ENCODE data around the gene SLC4A3. TPM values are rescaled to one million over a fixed set of nuclear protein-coding genes. Genes with fewer than 3 reads are reported as not detected.

SLC4A3 gene
- total RNA-seq, 4 donors from 2014 or later = 0.34 to 2.1 (median 0.90) TPM

DNA sequence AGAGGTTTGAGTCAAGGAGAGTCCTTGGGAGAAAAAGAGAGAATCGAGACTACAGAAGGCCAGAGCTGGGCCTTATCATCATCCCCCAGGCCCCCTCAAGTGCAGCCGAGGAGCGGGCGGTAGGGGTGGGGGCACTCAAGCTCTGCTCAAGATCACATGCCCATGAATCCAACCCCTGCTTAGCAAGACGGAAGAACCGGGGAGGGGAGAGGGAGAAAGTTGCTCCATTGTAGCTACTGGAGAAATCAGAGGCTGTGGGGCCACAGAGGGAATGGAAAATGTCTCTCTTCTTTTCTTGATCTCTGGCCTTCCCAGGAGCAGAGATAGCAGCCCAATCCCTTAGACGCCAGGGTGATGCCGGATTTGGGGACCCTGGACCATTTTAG lies 14.6 kb downstream of the SLC4A3 start:
- intact Hi-C loops (cut with DNase I; ENCODE audit: low total_unique reads) = no loop called here
- H3K4me3 ChIP-seq (ENCODE audit: low read depth, poor library complexity, severe bottlenecking) = no peak overlapping the region
- 72 to 79% methylated on average over 8 of the region's 8 CpGs for WGBS, 2 donors
- TF ChIP-seq, protein P1, sequence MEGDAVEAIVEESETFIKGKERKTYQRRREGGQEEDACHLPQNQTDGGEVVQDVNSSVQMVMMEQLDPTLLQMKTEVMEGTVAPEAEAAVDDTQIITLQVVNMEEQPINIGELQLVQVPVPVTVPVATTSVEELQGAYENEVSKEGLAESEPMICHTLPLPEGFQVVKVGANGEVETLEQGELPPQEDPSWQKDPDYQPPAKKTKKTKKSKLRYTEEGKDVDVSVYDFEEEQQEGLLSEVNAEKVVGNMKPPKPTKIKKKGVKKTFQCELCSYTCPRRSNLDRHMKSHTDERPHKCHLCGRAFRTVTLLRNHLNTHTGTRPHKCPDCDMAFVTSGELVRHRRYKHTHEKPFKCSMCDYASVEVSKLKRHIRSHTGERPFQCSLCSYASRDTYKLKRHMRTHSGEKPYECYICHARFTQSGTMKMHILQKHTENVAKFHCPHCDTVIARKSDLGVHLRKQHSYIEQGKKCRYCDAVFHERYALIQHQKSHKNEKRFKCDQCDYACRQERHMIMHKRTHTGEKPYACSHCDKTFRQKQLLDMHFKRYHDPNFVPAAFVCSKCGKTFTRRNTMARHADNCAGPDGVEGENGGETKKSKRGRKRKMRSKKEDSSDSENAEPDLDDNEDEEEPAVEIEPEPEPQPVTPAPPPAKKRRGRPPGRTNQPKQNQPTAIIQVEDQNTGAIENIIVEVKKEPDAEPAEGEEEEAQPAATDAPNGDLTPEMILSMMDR (IDR thresholded peaks at IDR 0.05) = no peak
- TF ChIP-seq POLR2A (IDR thresholded peaks at IDR 0.05) = no peak
- DNase-seq (ENCODE audit: low spot score in 2 of 2) = peak in 1 of 2 donors; percentile 68

DNA sequence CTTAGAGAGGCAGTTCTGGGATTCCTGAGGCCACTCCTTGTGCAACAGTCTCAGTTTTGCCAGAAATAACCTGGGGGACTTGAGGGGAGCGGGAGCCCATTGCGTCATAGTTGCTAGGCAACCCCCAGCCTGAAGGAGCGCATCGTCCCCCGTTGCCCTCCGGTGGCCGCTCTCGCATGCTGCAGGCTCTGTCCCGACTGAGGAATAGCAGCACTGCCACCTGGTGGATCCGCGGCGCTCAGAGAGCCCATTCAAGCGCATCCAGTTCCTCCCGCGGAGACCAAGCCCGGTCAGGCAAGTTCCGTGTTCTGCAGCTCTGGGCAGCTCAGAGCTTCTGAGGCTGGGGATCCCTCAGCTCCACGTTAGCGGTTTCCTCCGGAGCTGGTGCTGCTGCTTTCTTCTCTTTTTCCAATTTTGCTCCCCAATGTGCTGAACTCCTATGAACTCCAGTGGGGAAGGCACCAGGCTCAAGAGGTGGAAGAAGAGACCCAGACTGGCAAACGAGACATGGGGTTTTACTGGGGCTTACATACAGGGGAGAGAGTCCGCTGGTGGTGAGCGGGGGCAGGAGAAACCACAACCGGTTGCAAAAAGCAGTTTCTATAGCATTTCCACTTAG lies 15.1 kb downstream of the SLC4A3 start:
- intact Hi-C loops (cut with DNase I; ENCODE audit: low total_unique reads) = no loop called here
- WGBS, 2 donors = 9% methylated on average over 19 to 23 of the region's 24 CpGs
- peak; percentile 93 to 98 for DNase-seq (ENCODE audit: low spot score in 2 of 2)
- no peak for TF ChIP-seq POLR2A (IDR thresholded peaks at IDR 0.05)
- TF ChIP-seq, protein P1 (IDR thresholded peaks at IDR 0.05) = peak in 2 of 3 donors; percentile 14 to 98
- no peak overlapping the region for H3K4me3 ChIP-seq (ENCODE audit: low read depth, poor library complexity, severe bottlenecking)

DNA sequence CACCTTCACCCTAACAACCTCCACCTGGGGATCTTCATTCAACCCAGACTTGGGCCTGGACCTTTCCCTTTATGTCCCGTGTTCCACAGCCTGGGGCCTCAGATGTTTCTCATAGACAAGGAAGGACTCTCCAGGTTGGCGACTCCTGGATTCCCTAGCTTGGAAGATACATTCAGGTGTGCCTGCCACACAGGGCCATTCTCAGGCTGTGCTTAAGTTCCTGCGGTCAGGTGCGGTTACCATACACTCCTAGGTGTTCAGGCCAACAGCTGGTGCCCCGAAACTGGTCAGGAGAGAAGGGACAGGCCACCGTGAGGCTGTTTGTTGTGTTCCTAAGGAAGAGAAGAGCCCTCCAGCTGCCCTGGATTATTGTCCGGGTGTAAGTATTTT lies 15.6 kb downstream of the SLC4A3 start:
- peak in 1 of 2 donors; percentile 60 for DNase-seq (ENCODE audit: low spot score in 2 of 2)
- no peak overlapping the region for H3K4me3 ChIP-seq (ENCODE audit: low read depth, poor library complexity, severe bottlenecking)
- TF ChIP-seq POLR2A (IDR thresholded peaks at IDR 0.05) = no peak
- TF ChIP-seq, protein P1 (IDR thresholded peaks at IDR 0.05) = no peak
- WGBS, 2 donors = 83 to 88% methylated on average over 7 of the region's 7 CpGs
- intact Hi-C loops (cut with DNase I; ENCODE audit: low total_unique reads) = no loop called here

DNA sequence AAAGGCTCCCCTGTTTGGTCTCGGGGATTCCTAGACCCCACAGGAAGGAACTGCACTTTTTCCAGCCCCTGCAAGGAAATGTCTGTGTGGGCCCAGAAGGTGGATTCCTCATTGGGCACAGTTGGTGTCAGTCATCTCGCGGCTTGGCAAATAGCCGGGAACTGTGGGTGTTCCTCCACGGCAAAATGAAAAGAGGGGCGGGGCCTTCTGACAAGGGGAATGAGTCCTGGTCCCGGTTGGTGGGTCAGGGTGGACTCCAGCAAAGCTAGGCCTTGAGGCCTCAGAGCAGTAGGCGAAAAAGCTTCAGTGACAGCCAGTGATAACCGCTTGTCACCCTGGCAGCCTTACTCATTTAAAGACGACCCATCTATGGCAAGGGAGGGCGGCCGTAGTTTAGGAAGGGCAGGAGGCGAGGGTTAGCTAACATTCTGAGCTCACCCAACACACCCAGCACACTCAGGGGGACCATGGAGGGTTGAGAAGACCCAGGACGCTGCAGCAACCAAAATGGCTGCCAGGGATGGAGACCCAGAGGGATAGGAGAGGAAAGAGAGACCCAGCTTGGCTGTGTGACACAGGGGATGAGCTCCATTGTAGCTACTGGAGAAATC lies 16.5 kb downstream of the SLC4A3 start:
- DNase-seq (ENCODE audit: low spot score in 2 of 2) = peak in 1 of 2 donors; percentile 74
- H3K4me3 ChIP-seq (ENCODE audit: low read depth, poor library complexity, severe bottlenecking) = no peak overlapping the region
- TF ChIP-seq, protein P1 (IDR thresholded peaks at IDR 0.05) = no peak
- no peak for TF ChIP-seq POLR2A (IDR thresholded peaks at IDR 0.05)
- intact Hi-C loops (cut with DNase I; ENCODE audit: low total_unique reads) = no loop called here
- 92 to 94% methylated on average over 14 of the region's 14 CpGs for WGBS, 2 donors

DNA sequence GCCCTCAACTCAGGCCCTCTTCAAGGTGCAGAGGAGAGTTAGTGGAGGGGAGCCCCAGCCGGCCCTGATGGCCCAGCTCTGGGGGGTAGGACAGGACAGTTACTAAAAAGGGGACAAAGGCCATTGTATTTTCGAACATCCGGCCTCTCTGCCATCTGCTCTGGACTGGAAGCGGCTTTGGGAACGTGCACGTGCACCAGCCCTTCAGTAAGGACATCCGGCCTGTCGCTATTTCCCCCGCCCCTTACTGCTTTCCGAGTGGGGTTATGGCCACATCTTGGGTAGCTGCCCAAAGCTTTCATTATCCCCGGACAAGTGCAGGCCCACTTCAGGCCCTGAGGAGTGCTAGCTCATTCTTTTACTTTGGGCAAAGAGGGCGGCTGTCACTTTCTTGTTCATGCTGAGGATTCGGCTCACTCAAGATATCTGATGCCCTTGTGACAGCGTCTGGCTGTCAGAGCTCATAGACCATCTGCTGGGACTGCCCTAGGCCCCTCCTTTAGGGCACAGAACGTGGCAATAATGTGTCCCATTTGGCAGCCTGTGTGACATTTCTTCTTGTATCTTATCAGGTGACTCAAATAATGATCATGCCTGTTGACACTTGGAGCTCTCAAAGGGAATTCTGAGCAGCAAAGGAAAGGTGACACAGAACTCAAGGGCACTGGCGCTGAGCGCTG lies 17.5 kb downstream of the SLC4A3 start:
- 63% methylated on average over 17 of the region's 17 CpGs for WGBS, 2 donors
- peak in 1 of 2 donors; percentile 82 for DNase-seq (ENCODE audit: low spot score in 2 of 2)
- no peak overlapping the region for H3K4me3 ChIP-seq (ENCODE audit: low read depth, poor library complexity, severe bottlenecking)
- intact Hi-C loops (cut with DNase I; ENCODE audit: low total_unique reads) = no loop called here
- TF ChIP-seq, protein P1 (IDR thresholded peaks at IDR 0.05) = no peak
- no peak for TF ChIP-seq POLR2A (IDR thresholded peaks at IDR 0.05)

Data from lower leg skin (tissue), 4 donors.